Mammary epithelial cell (primary cell): ENCODE data around the gene TMEM163.

Experiments
- CTCF ChIP-seq, 2 donors: IDR thresholded peaks in 1 of 2; conservative IDR thresholded peaks in 1 of 2; 2 replicates each; pipeline ENCODE4 v1.5.1; 2011 to 2012; ENCODE audit warnings: inconsistent platforms in 2 of 2, low read length in 2 of 2, mild to moderate bottlenecking in 2 of 2, control low read depth in 1 of 2, low read depth in 1 of 2; ENCODE audit not compliant: insufficient read depth in 1 of 2; ENCODE audit errors: extremely low read depth in 1 of 2
- EZH2 ChIP-seq: IDR thresholded peaks from 2 replicates; pipeline ENCODE4 v1.6.1; 2012; ENCODE audit warnings: low read length, inconsistent platforms, borderline replicate concordance

DNA sequence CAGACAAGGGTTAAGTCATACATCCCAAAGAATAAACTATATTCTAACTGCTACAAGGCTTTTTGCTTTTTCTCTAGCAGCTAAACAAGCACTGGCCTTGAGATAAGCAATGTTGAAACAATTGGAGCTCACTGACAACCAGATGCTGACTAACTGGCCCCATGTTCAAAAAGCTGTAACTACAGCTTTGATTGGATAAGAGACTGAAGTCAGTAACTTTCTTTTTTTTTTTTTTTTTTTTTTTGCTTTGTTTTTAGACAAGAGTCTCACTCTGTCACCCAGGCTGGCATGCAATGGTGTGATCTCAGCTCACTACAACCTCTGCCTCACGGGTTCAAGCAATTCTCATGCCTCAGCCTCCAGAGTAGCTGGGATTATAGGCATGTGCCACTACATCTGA is 45.4 kb upstream of the TMEM163 start:
- TF ChIP-seq CTCF (conservative IDR thresholded peaks at IDR 0.05 in 1 of 2, IDR thresholded peaks at IDR 0.05 in 1 of 2; ENCODE audit: extremely low read depth in 1 of 2, insufficient read depth in 1 of 2, low read depth in 1 of 2, low read length in 2 of 2), result no peak
- TF ChIP-seq EZH2, result no peak
